Neural progenitor cell (in vitro differentiated cells): ENCODE data around the gene MUC3A.

Experiments
- CTCF ChIP-seq: fragments of 200-600 bp; sonication (generic); IDR thresholded peaks from 2 replicates; pipeline ENCODE4 v1.5.1; 2017; ENCODE audit warnings: antibody characterized with exemption, mild to moderate bottlenecking
- EZH2 ChIP-seq: fragments of 200-600 bp; sonication (generic); IDR thresholded peaks from 2 replicates; pipeline ENCODE4 v1.6.1; 2017; ENCODE audit warnings: antibody characterized with exemption, mild to moderate bottlenecking, moderate library complexity

- TF ChIP-seq CTCF (no peak), EZH2 (no peak)
These were observed 13.2 kb downstream of the MUC3A start for GRCh38 chr7:100962537-100962936.
